Measurements from ENCODE around the gene KCTD14.
"Not testable (repeated sequence)": the region's sequence is repeated elsewhere in the genome, so short reads cannot be mapped to it uniquely, and the experiment has no call there.

The KCTD14 gene

DNA sequence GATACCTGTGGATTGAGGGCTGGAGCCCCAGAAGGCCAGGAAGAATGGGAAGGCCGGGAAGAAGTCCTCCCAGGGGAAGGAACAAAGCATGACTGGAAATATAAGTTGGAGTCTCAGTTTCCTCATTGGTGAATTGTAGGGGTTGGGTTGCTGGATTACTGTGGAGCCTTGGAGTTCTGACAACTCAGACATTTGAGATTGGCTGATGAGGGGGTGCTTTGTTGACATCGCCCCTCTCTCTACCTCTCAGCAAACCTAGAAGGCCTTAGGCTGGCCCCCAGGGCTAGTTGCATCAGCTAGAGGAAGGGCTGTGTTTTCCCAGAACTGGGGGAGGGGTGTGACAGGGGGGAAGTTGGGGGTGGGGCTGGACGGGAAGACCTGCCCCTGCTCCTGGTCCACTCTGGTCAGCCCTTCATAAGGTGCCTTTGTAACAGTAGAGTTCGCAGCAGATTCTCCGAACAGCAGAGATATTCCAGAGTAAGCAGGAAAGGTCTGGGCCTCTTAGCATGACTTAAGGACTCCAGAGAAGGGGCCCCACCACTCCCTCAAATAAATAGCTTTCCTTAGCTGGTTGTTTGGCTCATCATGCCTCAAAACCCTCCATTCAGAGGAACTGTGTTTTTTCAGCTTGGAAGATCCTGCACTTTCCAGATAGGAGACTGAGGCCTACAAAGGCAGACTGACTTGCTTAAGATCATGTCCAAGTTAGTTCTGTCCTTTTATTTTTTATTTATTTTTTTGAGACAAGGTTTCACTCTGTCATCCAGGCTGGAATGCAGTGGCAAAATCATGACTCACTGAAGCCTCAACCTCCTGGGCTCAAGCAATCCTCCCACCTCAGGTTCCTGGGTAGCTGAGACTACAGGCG, 28.1 kb upstream of the KCTD14 start:
- in situ Hi-C loops (cut with HindIII; ENCODE audit: low pct_ligation_motif_present, low pct_unique_long_range_greater_than_20kb, low sequenced_read_pairs), result no loop called here
- DNase-seq, result peak; percentile 39

DNA sequence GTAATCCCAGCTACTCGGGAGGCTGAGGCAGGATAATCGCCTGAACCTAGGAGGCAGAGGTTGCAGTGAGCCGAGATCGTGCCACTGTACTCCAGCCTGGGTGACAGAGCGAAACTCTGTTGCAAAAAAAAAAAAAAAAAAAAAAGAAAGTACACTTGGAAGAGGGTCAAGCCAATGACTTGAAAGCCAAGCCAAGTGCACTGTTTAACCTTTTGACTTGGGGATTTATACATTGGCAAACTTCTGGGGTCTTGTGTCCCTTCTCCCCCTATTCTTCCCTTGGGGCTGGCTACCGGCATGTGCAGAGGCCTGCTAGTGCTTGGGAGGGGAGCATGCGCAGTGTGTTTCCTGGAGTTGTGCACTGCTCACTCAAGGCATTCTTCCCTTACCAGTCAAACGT, 26.3 kb upstream of the KCTD14 start:
- no peak for DNase-seq
- in situ Hi-C loops (cut with HindIII; ENCODE audit: low pct_ligation_motif_present, low pct_unique_long_range_greater_than_20kb, low sequenced_read_pairs), result no loop called here

DNA sequence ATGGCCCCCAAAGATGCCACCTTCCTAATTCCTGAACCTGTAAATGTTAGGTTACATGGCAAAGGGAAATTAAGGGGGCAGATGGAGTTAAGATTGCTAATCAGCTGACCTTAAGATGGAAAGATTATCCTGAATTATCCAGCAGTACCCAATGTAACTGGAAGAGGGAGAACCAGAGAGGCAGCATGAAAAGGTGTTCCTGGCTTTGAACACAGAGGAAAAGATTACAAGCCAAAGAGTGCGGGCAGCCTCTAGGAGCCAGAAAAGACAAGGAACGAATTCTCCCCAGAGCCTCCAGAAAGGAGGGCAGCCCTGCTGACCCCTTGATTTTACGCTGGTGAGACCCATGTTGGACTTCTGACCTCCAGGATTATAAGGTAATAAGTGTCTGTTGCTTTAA, 25.5 kb upstream of the KCTD14 start:
- DNase-seq, result no peak
- in situ Hi-C loops (cut with HindIII; ENCODE audit: low pct_ligation_motif_present, low pct_unique_long_range_greater_than_20kb, low sequenced_read_pairs), result no loop called here

DNA sequence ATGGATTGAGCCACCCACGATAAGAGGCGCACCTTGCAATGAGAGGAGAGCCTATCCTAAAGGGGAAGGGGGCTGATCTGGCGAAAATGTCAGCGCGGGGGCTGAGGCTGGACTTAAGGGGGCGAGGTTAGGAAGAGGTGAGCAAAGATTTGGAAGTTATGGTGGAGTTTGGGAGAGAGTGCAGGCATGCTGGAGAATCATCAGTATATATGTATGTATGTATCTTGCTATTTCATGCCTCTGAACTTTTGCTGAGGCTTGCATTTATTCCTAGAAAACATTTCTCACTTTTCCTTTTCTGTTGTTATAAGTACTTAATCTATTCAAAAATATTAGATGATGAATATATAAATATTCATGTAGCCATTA, 23.4 kb upstream of the KCTD14 start:
- no peak for DNase-seq
- in situ Hi-C loops (cut with HindIII; ENCODE audit: low pct_ligation_motif_present, low pct_unique_long_range_greater_than_20kb, low sequenced_read_pairs), result no loop called here

DNA sequence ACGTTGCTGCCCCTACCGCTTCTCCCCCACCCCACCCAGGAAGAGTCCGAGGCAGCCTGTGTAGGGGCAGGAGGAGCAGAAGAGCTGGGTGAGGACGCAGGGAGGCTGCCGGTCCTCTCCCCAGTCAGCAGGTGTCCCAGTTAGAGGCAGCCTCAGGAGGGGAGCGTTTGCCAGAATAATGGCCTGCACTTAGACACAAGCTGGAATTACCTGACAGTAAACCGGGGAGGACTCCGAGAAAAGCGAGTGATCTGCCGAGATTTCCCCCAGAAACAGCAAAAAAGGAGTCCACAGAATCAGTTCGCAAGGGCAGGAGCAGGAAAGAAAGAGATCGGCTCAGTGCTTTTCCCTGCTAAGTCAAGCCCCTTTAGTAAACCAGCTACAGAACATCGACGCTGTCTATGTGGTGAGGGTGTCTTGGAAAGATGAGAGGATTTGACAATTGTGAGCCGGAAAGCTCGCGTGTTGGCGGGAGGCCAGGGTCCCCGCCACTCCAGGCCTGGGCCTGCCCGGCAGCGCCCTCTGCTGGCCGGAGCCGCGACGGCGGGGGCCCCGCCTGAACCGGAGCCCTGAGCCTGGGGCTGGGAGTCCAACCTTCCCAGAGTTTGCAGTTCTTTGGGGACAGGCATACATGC, 22.9 kb upstream of the KCTD14 start:
- in situ Hi-C loops (cut with HindIII; ENCODE audit: low pct_ligation_motif_present, low pct_unique_long_range_greater_than_20kb, low sequenced_read_pairs), result no loop called here
- peak; percentile 61 for DNase-seq

DNA sequence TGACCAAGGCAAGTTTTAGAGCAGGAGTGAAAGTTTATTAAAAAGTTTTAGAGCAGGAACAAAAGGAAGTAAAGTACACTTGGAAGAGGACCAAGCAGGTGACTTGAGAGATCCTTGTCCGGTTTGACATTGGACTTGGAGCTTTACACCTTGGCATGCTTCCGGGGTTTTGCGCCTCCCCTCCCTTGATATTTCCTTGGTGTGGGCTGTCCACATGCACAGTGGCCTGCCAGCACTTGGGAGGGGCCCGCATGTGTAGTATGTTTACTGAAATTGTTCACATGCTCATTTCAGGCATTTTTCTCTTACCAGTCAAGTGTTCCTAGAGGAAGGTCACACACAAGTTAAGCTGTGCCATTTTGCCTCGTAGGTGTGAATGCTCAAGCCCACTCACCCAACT, 21.6 kb upstream of the KCTD14 start:
- in situ Hi-C loops (cut with HindIII; ENCODE audit: low pct_ligation_motif_present, low pct_unique_long_range_greater_than_20kb, low sequenced_read_pairs), result no loop called here
- DNase-seq, result no peak

DNA sequence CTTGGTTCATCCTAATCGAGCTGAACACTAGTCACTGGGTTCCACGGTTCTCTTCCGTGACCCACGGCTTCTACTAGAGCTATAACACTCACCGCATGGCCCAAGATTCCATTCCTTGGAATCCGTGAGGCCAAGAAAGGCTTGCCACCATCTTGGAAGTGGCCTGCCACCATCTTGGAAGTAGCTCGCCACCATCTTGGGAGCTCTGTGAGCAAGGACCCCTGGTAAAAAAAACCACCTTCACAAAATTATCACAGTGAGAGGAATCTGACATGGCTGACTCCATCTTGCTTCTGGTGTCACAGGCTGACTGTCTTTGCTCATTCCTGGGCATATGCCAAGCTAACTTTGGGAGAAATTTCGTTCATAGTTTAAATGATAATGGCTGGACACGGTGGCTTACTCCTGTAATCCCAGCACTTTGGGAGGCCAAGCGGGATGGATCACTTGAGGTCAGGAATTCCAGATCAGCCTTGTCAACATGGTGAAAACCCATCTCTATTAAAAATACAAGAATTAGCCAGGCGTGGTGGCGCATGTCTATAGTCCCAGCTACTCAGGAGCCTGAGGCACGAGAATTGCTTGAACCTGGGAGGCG, 18.9 kb upstream of the KCTD14 start:
- DNase-seq, result no peak
- in situ Hi-C loops (cut with HindIII; ENCODE audit: low pct_ligation_motif_present, low pct_unique_long_range_greater_than_20kb, low sequenced_read_pairs), result no loop called here

DNA sequence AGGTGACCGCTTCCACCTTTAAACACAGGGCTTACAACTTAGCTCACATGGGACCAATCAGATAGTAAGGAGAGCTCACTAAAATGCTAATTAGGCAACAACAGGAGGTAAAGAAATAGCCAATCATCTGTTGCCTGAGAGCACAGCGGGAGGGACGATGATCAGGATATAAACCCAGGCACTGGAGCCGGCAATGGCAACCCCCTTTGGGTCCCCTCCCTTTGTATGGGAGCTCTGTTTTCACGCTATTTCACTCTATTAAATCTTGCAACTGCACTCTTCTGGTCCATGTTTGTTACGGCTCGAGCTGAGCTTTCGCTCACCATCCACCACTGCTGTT, 18.3 kb upstream of the KCTD14 start:
- DNase-seq; in situ Hi-C loops (cut with HindIII; ENCODE audit: low pct_ligation_motif_present, low pct_unique_long_range_greater_than_20kb, low sequenced_read_pairs): not testable (repeated sequence)

DNA sequence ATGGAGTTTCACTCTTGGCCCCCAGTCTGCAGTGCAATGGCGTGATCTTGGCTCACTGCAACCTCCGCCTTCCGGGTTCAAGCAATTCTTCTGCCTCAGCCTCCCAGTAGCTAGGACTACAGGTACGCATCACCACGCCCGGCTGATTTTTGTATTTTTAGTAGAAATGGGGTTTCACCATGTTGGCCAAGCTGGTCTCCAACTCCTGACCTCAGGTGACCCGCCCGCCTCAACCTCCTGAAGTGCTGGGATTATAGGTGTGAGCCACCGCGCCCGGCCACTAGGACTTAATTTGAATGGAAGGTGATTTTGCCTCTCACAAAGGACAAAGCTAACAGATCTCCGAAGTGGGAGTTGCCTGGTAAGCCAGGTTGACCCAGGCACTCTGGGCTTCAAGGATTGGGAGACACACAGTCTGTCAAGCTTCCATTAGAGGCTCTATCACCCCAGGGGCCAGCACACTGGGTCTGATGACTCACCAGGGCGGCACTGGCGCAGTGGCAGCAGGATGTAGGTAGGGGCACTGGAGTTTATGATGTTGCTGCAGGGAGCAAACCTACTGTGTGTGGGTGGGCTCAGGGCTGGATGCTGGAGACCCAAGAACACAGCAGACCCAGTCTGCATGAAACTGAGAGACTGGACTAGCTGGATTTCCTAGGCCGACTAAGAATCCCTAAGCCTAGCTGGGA, 17.8 kb upstream of the KCTD14 start:
- in situ Hi-C loops (cut with HindIII; ENCODE audit: low pct_ligation_motif_present, low pct_unique_long_range_greater_than_20kb, low sequenced_read_pairs), result no loop called here
- peak; percentile 11 for DNase-seq

DNA sequence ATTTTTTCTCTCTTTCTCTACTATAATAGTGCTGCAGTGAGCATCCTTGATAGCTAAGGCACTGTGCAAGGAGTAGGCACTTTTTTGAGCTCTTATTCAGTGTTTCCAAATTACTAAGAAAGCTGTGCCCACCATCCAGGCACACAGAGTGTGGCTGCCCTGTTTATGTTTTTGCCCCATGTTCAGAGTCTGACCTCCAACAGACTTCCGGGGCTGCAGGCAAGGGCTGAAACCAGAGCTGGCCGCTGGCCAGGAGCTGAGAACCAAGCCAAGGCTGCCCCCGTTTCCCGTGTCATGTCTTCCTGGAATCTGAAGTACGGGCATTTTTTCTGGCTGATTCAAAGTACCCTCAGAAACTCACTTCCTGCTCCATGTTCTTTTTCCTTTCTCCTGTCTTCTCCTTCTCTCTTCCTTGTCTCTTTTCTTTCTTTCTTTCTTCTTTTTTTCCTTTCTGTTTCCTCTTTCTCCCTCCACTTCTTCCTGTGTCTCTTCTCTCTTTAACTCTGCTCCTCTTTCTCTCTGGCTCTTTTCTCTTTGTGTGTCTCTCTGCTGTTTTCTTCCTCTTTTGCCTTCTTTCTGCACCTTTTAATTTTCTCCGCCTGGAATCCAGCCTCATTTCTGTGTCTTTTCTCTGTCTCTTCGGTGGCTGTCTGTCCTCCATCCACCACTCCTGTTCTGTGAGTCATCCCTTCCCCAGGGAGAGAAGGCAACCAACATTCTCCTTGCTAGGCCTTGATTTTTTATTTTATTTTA, 17.0 kb upstream of the KCTD14 start:
- in situ Hi-C loops (cut with HindIII; ENCODE audit: low pct_ligation_motif_present, low pct_unique_long_range_greater_than_20kb, low sequenced_read_pairs), result no loop called here
- DNase-seq, result peak; percentile 74

DNA sequence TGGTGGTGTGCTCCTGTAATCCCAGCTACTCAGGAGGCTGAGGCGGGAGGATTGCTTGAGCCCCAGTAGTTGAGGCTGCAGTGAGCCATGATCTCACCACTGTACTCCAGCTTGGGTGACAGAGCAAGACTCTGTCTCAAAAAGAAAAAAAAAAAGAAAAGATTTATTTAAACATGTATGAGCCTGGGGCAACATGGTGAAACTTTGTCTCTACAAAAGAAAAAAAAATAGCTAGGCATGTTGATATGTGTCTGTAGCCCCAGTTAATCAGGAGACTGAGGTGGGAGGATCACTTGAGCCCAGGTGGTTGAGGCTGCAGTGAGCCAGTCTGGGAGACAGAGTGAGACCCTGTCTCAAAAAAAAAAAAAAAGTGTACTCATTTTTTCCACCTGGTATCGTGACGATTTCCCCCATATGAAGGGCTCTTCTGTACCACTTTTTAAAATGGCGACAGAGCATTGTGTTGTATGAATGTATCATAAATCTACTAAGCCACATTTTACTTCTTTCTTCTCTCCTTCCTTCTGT, 16.4 kb upstream of the KCTD14 start:
- in situ Hi-C loops (cut with HindIII; ENCODE audit: low pct_ligation_motif_present, low pct_unique_long_range_greater_than_20kb, low sequenced_read_pairs), result no loop called here
- no peak for DNase-seq

DNA sequence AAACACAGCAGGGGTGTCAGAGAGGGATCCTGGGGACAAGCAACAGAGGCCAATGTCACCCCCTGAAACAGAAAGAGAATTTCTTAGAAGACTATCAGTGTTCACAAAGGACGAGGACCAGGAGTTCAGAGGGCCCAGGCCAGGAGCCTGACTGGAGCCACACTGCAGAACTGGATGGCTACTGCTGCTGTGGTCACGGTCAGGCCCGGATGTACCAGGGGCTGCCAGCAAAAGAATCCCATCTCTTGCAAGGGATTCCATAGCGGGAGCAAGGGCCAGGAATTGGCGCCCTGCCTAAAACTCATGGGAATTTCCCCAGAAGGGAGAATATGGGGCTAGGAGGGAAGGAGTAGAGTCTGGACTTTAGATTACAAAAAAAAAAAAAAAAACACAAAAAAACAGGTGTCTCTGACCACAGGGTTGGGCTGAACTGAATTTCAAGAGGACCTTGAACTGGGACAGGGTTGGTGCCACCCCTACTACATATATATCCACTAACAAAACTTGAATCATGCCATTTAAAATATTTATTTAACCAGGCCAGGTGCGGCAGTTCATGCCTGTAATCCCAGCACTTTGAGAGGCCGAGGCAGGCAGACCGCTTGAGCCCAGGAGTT, 15.7 kb upstream of the KCTD14 start:
- in situ Hi-C loops (cut with HindIII; ENCODE audit: low pct_ligation_motif_present, low pct_unique_long_range_greater_than_20kb, low sequenced_read_pairs), result no loop called here
- no peak for DNase-seq

DNA sequence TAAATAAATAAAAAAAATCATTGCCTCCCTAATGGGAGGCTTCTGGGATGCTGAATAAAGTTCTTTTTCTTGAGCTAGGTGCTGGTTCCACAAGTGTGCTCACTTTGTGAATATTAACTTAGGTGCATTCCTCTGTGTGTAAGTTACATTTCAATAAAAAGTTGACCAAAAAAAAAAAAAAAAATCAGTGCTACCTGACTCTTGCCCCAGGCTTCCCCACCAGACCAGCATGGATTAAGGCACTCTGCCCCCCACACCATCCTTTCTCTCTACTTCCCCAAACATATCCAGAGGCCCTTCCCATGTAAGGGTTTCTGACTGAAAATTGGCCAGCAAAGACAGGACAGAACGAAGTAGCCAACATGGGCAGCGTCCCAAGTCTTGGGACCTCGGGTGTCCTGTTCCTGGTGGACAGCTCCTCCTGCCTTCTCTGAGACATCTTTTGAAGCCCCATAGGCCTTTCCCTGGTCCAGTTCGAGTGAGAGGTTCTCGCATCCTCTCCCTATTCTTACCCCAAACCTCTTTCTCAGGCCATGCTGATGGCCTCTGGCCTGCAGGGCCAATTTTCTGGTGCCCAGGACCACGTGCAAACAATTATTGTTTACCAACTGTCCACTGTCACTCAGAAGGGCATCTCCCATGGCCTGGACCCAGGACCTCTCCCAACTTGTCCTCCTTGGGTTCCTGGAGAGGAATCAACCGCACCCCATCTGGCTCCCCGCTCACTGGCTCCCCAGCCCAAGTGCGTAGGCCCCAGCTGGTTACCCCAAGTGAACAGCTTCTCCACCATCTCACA, 14.9 kb upstream of the KCTD14 start:
- in situ Hi-C loops (cut with HindIII; ENCODE audit: low pct_ligation_motif_present, low pct_unique_long_range_greater_than_20kb, low sequenced_read_pairs), result no loop called here
- DNase-seq, result no peak

DNA sequence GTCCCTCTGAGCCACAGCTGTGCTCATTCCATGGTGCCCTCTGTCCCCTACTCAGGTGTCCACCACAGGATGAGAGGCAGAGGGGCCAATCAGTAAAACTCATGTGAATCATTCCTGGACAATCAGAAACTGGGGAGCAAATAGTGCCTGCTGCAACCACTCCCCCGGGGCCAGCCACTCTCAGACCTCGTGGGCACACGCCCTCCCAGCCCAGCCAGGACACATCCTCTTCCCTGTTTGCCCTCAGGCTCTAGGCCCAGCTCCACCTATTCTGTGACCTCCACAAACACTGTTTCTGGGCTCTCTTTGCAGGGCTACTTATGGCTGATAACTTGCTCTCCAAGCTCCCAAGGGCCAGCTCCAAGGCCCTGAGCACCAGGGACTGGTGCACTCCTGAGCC, 14.0 kb upstream of the KCTD14 start:
- in situ Hi-C loops (cut with HindIII; ENCODE audit: low pct_ligation_motif_present, low pct_unique_long_range_greater_than_20kb, low sequenced_read_pairs), result no loop called here
- DNase-seq, result no peak

DNA sequence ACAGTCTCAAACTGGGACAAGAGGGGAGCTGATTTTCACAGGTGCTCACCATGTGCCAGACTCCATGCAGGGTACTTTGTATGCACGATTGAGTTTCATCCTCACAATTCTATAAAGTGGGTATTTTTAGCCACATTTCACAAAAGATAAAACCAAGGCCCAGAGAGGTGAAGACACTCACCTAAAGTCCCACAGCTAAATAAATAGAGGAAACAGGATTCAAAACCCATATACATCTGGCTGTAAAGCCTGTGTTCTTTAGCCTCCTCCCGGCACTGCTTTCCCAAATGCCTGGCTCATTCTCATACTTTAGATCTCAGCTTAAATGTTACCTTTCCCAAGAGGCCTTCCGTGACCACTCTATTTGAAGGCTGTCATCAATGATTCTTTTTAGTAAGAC, 13.2 kb upstream of the KCTD14 start:
- in situ Hi-C loops (cut with HindIII; ENCODE audit: low pct_ligation_motif_present, low pct_unique_long_range_greater_than_20kb, low sequenced_read_pairs), result no loop called here
- no peak for DNase-seq

DNA sequence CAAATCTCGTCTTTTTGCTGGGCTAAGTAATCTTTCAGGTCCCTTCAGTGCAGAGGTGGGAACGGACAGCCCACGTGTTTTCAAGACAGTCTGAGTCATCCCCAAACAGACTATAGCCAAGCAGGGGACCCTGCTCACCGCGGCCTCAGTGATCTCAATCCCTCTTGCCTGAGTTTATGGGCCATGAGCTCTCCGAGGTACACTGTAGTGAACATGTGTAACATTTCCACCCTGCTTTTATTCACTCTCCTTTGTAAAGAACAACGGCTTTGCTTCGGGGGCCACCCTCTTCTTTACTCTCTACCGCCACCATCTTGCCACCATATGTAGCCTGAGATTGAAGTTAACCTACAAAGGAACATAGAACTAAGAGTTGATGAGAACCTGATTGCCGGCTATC, 11.5 kb upstream of the KCTD14 start:
- no peak for DNase-seq
- in situ Hi-C loops (cut with HindIII; ENCODE audit: low pct_ligation_motif_present, low pct_unique_long_range_greater_than_20kb, low sequenced_read_pairs), result no loop called here

DNA sequence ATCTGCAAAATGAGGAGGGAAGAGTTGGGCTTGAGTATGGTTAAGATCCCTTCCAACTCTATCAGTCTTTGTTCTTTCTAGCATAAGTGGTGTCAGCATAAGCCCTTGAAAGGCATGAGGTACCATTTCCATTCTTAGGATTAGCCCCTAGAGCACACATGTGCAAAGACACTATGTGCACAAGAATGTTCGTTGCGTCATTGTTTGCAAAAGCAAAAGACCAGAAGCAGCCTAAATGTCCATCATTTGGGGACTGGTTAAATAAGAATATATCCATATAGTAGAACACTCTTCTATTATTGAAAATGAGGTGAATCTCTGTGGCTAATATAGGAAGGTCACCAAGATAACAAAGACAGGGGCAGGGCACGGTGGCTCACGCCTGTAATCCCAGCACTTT, 10.0 kb upstream of the KCTD14 start:
- in situ Hi-C loops (cut with HindIII; ENCODE audit: low pct_ligation_motif_present, low pct_unique_long_range_greater_than_20kb, low sequenced_read_pairs), result no loop called here
- DNase-seq, result no peak
